K562 (cell line): ENCODE results near the gene SPDYE3. TPM values are rescaled to one million over a fixed set of nuclear protein-coding genes. Genes with fewer than 3 reads are reported as not detected.

Experiments used
- ASH1L ChIP-seq: fragments of 450-650 bp; IDR thresholded peaks from 2 replicates; pipeline ENCODE4 v1.6.1; 2018; ENCODE audit warnings: borderline replicate concordance, mild to moderate bottlenecking, low read depth; ENCODE audit not compliant: partially characterized antibody
- BACH1 ChIP-seq: fragments of 200-800 bp; sonication (Bioruptor generic); IDR thresholded peaks from 2 replicates; pipeline ENCODE4 v1.6.1; 2016; ENCODE audit warnings: missing genetic modification characterization, missing compliant biosample characterization
- CHAMP1 ChIP-seq: fragments of 450-650 bp; IDR thresholded peaks from 2 replicates; pipeline ENCODE4 v1.6.1; 2016; ENCODE audit warnings: mild to moderate bottlenecking
- CSDE1 ChIP-seq, 2 experiments: fragments of 450-650 bp; IDR thresholded peaks; 2 replicates each; pipeline ENCODE4 v1.6.1; 2016; ENCODE audit warnings: mild to moderate bottlenecking in 1 of 2
- CTCFL ChIP-seq: IDR thresholded peaks from 2 replicates; pipeline ENCODE4 v1.6.1; 2011; ENCODE audit warnings: borderline replicate concordance, low read depth, mild to moderate bottlenecking, moderate library complexity, low read length; ENCODE audit not compliant: insufficient read depth, poor library complexity, severe bottlenecking
- KHSRP ChIP-seq: fragments of 450-650 bp; IDR thresholded peaks from 2 replicates; pipeline ENCODE4 v1.6.1; 2017
- MBD2 ChIP-seq: sonication (generic); IDR thresholded peaks from 2 replicates; pipeline ENCODE4 v1.6.1; 2016; ENCODE audit warnings: low read depth, borderline replicate concordance
- MECOM ChIP-seq: fragments of 250-450 bp; sonication (Bioruptor Pico); IDR thresholded peaks from 2 replicates; pipeline ENCODE4 v1.8.0; 2022; ENCODE audit warnings: inconsistent platforms
- MLLT1 ChIP-seq, 2 experiments: fragments of 450-650 bp; IDR thresholded peaks; 2 replicates each; pipeline ENCODE4 v1.6.1; 2016
- PHB ChIP-seq: fragments of 250-450 bp; sonication (Bioruptor Pico); IDR thresholded peaks from 2 replicates; pipeline ENCODE4 v1.5.0; 2021
- PHB2 ChIP-seq: fragments of 450-650 bp; IDR thresholded peaks from 2 replicates; pipeline ENCODE4 v1.6.1; 2017; ENCODE audit warnings: low read depth
- POLR2AphosphoS5 ChIP-seq: IDR thresholded peaks from 2 replicates; pipeline ENCODE4 v1.6.1; 2011; ENCODE audit warnings: mild to moderate bottlenecking, low read depth, low read length, moderate library complexity; ENCODE audit not compliant: control insufficient read depth, insufficient read depth
- RB1 ChIP-seq: fragments of 450-650 bp; IDR thresholded peaks from 2 replicates; pipeline ENCODE4 v1.6.1; 2017; ENCODE audit warnings: low read depth, mild to moderate bottlenecking
- RBBP5 ChIP-seq: fragments of 200-600 bp; sonication (generic); IDR thresholded peaks from 2 replicates; pipeline ENCODE4 v1.6.1; 2012; ENCODE audit warnings: borderline replicate concordance, mild to moderate bottlenecking, low read length, control low read depth, inconsistent platforms; ENCODE audit not compliant: insufficient read depth, poor library complexity, severe bottlenecking
- SNIP1 ChIP-seq: fragments of 450-650 bp; IDR thresholded peaks from 2 replicates; pipeline ENCODE4 v1.7.1; 2017; ENCODE audit warnings: low read depth, mild to moderate bottlenecking
- TCF3 ChIP-seq: sonication (generic); formaldehyde crosslinking; IDR thresholded peaks from 2 replicates; pipeline ENCODE4 v1.4.0; 2020; ENCODE audit warnings: mild to moderate bottlenecking, missing genetic modification reagents
- ZNF124 ChIP-seq: sonication (generic); formaldehyde crosslinking; IDR thresholded peaks from 2 replicates; pipeline ENCODE4 v1.8.1; 2022; ENCODE audit warnings: missing genetic modification reagents
- ZNF133 ChIP-seq: fragments of 250-450 bp; sonication (Bioruptor Pico); IDR thresholded peaks from 2 replicates; pipeline ENCODE4 v1.4.0; 2020; ENCODE audit warnings: mild to moderate bottlenecking
- ZNF785 ChIP-seq: fragments of 250-450 bp; sonication (Bioruptor Pico); IDR thresholded peaks from 2 replicates; pipeline ENCODE4 v1.4.0; 2020; ENCODE audit warnings: mild to moderate bottlenecking
- polyA plus RNA-seq, 8 experiments: library from polyadenylated mRNA; depleted of rRNA in 4 of 8; stranded (reverse) in 5 of 8; unstranded in 3 of 8; fragments of >200 nt; fragmentation: Nextera tagmentation in 2 of 8; fragmentation: Illumina TruSeq in 1 of 8; extraction: Ambion mirVana in 2 of 8; extraction: Trizol in 1 of 8; gene quantifications; 2 replicates each; pipeline versions ENCODE4 v1.2.1 to v1.2.3, GENCODE V29; 2011 to 2014; ENCODE audit warnings: inconsistent platforms in 1 of 8, missing spikeins in 1 of 8
- total RNA-seq, 7 experiments: library from RNA; depleted of rRNA in 6 of 7; stranded (reverse); fragments of >200 nt in 6 of 7; fragmentation: Illumina TruSeq in 2 of 7; extraction: Trizol in 2 of 7; gene quantifications; 2 replicates each; pipeline versions ENCODE4 v1.2.1 to v1.2.3, GENCODE V29; 2011 to 2021; ENCODE audit warnings: low replicate concordance in 1 of 7
- TF ChIP-seq, protein P1 (sequence below), 3 experiments: IDR thresholded peaks in 2 of 3; conservative IDR thresholded peaks in 1 of 3; 2 replicates each; pipeline ENCODE4 v1.5.1; 2011 to 2012; ENCODE audit warnings: low read length in 3 of 3, mild to moderate bottlenecking in 3 of 3, control low read depth in 2 of 3, improper control_type of control experiment in 1 of 3, inconsistent platforms in 1 of 3, low read depth in 1 of 3, mixed read lengths in 1 of 3, moderate library complexity in 1 of 3; ENCODE audit not compliant: insufficient read depth in 2 of 3

The SPDYE3 gene
- total and polyA plus RNA-seq, 9 of the 15 experiments (the other 6 are each of a cell fraction or from before 2014, with no cell fraction given), result 0.04 to 3.3 (median 1.2) TPM; not detected in 6

DNA sequence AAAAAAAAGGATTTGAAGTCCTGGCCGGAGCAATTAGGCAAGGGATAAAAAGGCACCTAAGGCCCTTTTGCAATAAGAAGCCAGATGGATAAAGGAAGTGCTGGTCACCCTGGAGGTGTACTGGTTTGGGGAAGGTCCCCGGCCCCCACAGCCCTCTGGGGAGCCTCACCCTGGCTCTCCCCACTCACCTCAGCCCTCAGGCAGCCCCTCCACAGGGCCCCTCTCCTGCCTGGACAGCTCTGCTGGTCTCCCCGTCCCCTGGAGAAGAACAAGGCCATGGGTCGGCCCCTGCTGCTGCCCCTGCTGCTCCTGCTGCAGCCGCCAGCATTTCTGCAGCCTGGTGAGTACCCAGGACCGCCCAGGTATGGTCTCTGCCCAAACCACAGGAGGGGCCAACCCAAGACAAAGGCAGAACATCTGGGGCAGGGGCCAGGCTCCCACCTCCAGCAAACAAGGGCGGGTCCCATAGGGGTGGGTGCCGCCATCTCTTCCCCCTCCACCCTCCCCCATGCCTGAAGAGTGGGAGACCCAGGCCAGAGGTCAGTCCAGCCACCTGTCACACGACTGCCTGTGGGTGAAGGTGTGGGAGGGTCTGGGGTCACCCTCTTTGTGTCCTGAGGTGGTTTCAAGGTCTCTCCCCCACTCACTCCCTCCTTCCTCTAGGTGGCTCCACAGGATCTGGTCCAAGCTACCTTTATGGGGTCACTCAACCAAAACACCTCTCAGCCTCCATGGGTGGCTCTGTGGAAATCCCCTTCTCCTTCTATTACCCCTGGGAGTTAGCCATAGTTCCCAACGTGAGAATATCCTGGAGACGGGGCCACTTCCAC, 50.7 kb downstream of the SPDYE3 start, which contains the start of gene PILRB (continued):
- TF ChIP-seq MLLT1 (IDR thresholded peaks at IDR 0.05) (no peak), CTCFL (peak; percentile 8), SNIP1 (no peak), ZNF133 (no peak), POLR2AphosphoS5 (peak; percentile 41; the same call in 1 of the 2 replicates), RB1 (no peak), PHB2 (no peak), RBBP5 (no peak), MBD2 (no peak), MECOM (CRISPR knock-in tag) (no peak), TCF3 (CRISPR knock-in tag) (no peak), CHAMP1 (no peak), CSDE1 (IDR thresholded peaks at IDR 0.05) (no peak), ASH1L (no peak), PHB (no peak), ZNF785 (CRISPR knock-in tag) (no peak), BACH1 (no peak), KHSRP (no peak), ZNF124 (no peak)
- TF ChIP-seq, protein P1, sequence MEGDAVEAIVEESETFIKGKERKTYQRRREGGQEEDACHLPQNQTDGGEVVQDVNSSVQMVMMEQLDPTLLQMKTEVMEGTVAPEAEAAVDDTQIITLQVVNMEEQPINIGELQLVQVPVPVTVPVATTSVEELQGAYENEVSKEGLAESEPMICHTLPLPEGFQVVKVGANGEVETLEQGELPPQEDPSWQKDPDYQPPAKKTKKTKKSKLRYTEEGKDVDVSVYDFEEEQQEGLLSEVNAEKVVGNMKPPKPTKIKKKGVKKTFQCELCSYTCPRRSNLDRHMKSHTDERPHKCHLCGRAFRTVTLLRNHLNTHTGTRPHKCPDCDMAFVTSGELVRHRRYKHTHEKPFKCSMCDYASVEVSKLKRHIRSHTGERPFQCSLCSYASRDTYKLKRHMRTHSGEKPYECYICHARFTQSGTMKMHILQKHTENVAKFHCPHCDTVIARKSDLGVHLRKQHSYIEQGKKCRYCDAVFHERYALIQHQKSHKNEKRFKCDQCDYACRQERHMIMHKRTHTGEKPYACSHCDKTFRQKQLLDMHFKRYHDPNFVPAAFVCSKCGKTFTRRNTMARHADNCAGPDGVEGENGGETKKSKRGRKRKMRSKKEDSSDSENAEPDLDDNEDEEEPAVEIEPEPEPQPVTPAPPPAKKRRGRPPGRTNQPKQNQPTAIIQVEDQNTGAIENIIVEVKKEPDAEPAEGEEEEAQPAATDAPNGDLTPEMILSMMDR (IDR thresholded peaks at IDR 0.05 in 2 of 3, conservative IDR thresholded peaks at IDR 0.05 in 1 of 3; ENCODE audit: insufficient read depth in 2 of 3, low read depth in 1 of 3, low read length in 3 of 3), result peak in 1 of 3 experiments; percentile 10; a peak in 1 of 6 replicates
